Esophagus muscularis mucosa (tissue), 4 donors: ENCODE measurements around the gene SLC26A9. TPM values are rescaled to one million over a fixed set of nuclear protein-coding genes. Genes with fewer than 3 reads are reported as not detected.

Source experiments
- DNase-seq: peaks from one replicate; pipeline ENCODE4 v3.0.0-alpha.2; 2017; ENCODE audit errors: extremely low spot score
- H3K27ac ChIP-seq, 4 donors: fragments of 200-600 bp; sonication (generic); replicated peaks in 1 of 4; 1 replicate in 3 of 4; 2 replicates in 1 of 4; pipeline ENCODE4 v1.5.1; 2016 to 2019; ENCODE audit warnings: mild to moderate bottlenecking in 1 of 4
- H3K27me3 ChIP-seq, 4 donors: fragments of 200-600 bp; sonication (generic); one replicate each; pipeline versions ENCODE4 v1.5.1 to v1.6.0; 2016 to 2019
- H3K36me3 ChIP-seq, 4 donors: fragments of 200-600 bp; sonication (generic); one replicate each; pipeline ENCODE4 v1.5.1; 2016 to 2019
- H3K4me1 ChIP-seq, 4 donors: fragments of 200-600 bp; sonication (generic); one replicate each; pipeline ENCODE4 v1.5.1; 2016 to 2019
- H3K4me3 ChIP-seq, 4 donors: fragments of 200-600 bp; sonication (generic); 1 replicate in 2 of 4; 2 replicates in 2 of 4; pipeline ENCODE4 v1.5.1; 2016 to 2019; ENCODE audit warnings: mild to moderate bottlenecking in 4 of 4, moderate library complexity in 1 of 4
- H3K9me3 ChIP-seq, 4 donors: fragments of 200-600 bp; sonication (generic); 1 replicate in 3 of 4; 2 replicates in 1 of 4; pipeline ENCODE4 v1.5.1; 2016 to 2019
- EP300 ChIP-seq: sonication (generic); formaldehyde crosslinking; IDR thresholded peaks from one replicate; pipeline ENCODE4 v1.6.1; 2017; ENCODE audit warnings: antibody characterized with exemption
- POLR2A ChIP-seq: fragments of 450-650 bp; IDR thresholded peaks from one replicate; pipeline ENCODE4 v1.6.1; 2017; ENCODE audit warnings: antibody characterized with exemption, moderate library complexity, mild to moderate bottlenecking, low read depth
- POLR2AphosphoS5 ChIP-seq, 2 donors: sonication (generic); formaldehyde crosslinking; IDR thresholded peaks; one replicate each; pipeline ENCODE4 v1.6.1; 2017; ENCODE audit warnings: antibody characterized with exemption in 2 of 2
- WGBS: methylation state at CpG from one replicate; pipeline ENCODE4 v1.1.5; 2018; 5-methylcytosine and 5-hydroxymethylcytosine counted together
- intact Hi-C: fragments of 100-400 bp; cut with DNase I; formaldehyde crosslinking; loops from one replicate; pipeline ENCODE4 v1.15.1; 2023
- total RNA-seq, 4 donors: library from RNA; depleted of rRNA; stranded (reverse); fragments of >200 nt; gene quantifications; one replicate each; pipeline versions ENCODE4 v1.1.0 to v1.2.1, GENCODE V29; 2016
- TF ChIP-seq, protein P1 (sequence below), 3 experiments: fragments of 200-600 bp in 2 of 3; fragments of 450-650 bp in 1 of 3; sonication (generic) in 2 of 3; IDR thresholded peaks; one replicate each; pipeline ENCODE4 v1.5.1; 2017 to 2019; ENCODE audit warnings: antibody characterized with exemption in 3 of 3, mild to moderate bottlenecking in 2 of 3, moderate library complexity in 1 of 3

Gene SLC26A9
- total RNA-seq, 4 donors from 2014 or later, result under 0.01 TPM; not detected in 3

GRCh38 chr1:205978676-205979075, 35.4 kb upstream of the SLC26A9 start:
- peaks cover 0 to 2% (median 0%) of the 10 kb centered on the region in 4 donors for H3K36me3 ChIP-seq
- no peak for DNase-seq
- no peak overlapping the region for H3K4me3 ChIP-seq
- peaks cover 0 to 5% (median 0%) of the 10 kb centered on the region in 4 donors for H3K27me3 ChIP-seq
- no peak overlapping the region for H3K27ac ChIP-seq
- intact Hi-C loops, result loop anchor here (5.0 kb wide), 1 partner anchor 386 kb away; no protein-coding TSS in a partner anchor
- 81% methylated on average over 7 of the region's 7 CpGs for WGBS
- TF ChIP-seq POLR2A (no peak), EP300 (no peak), POLR2AphosphoS5 (IDR thresholded peaks at IDR 0.05) (no peak)
- TF ChIP-seq, protein P1, sequence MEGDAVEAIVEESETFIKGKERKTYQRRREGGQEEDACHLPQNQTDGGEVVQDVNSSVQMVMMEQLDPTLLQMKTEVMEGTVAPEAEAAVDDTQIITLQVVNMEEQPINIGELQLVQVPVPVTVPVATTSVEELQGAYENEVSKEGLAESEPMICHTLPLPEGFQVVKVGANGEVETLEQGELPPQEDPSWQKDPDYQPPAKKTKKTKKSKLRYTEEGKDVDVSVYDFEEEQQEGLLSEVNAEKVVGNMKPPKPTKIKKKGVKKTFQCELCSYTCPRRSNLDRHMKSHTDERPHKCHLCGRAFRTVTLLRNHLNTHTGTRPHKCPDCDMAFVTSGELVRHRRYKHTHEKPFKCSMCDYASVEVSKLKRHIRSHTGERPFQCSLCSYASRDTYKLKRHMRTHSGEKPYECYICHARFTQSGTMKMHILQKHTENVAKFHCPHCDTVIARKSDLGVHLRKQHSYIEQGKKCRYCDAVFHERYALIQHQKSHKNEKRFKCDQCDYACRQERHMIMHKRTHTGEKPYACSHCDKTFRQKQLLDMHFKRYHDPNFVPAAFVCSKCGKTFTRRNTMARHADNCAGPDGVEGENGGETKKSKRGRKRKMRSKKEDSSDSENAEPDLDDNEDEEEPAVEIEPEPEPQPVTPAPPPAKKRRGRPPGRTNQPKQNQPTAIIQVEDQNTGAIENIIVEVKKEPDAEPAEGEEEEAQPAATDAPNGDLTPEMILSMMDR (IDR thresholded peaks at IDR 0.05), result no peak
- no peaks in the 10 kb centered on the region for H3K9me3 ChIP-seq
- H3K4me1 ChIP-seq, result peaks cover 0 to 19% (median 3%) of the 10 kb centered on the region in 4 donors

GRCh38 chr1:205977402-205978014, 34.3 kb upstream of the SLC26A9 start:
- intact Hi-C loops, result loop anchor here (1.0 to 5.0 kb wide), 4 partner anchors 59 to 385 kb away; no protein-coding TSS in a partner anchor
- no peak overlapping the region for H3K27ac ChIP-seq
- no peaks in the 10 kb centered on the region for H3K9me3 ChIP-seq
- H3K36me3 ChIP-seq, result no peaks in the 10 kb centered on the region
- TF ChIP-seq POLR2AphosphoS5 (IDR thresholded peaks at IDR 0.05), result peak in 1 of 2 donors; percentile 32
- TF ChIP-seq EP300, result no peak
- TF ChIP-seq, protein P1 (IDR thresholded peaks at IDR 0.05), result peak; percentile 90 to 96 (median 96)
- TF ChIP-seq POLR2A, result no peak
- 94% methylated on average over 2 of the region's 2 CpGs for WGBS
- H3K27me3 ChIP-seq, result peaks cover 0 to 5% (median 0%) of the 10 kb centered on the region in 4 donors
- DNase-seq, result no peak
- H3K4me3 ChIP-seq, result no peak overlapping the region
- peaks cover 0 to 19% (median 3%) of the 10 kb centered on the region in 4 donors for H3K4me1 ChIP-seq

- Histone ChIP-seq H3K4me1 (peaks cover 0 to 19% (median 3%) of the 10 kb centered on the region in 4 donors), H3K9me3 (no peaks in the 10 kb centered on the region), H3K27me3 (peaks cover 0 to 5% (median 0%) of the 10 kb centered on the region in 4 donors), H3K27ac (no peak overlapping the region), H3K4me3 (no peak overlapping the region), H3K36me3 (no peaks in the 10 kb centered on the region)
- no peak for DNase-seq
- intact Hi-C loops, result loop anchor here (1.0 to 5.0 kb wide), 4 partner anchors 58 to 385 kb away; no protein-coding TSS in a partner anchor
- WGBS, result 69% methylated on average over 7 of the region's 8 CpGs
- TF ChIP-seq, protein P1 (IDR thresholded peaks at IDR 0.05), result no peak
- TF ChIP-seq POLR2A (no peak), EP300 (no peak), POLR2AphosphoS5 (IDR thresholded peaks at IDR 0.05) (no peak)
Observed at GRCh38 chr1:205976708-205977401, 33.6 kb upstream of the SLC26A9 start.

- 90% methylated on average over 3 of the region's 4 CpGs for WGBS
- no peak overlapping the region for H3K27ac ChIP-seq
- no peaks in the 10 kb centered on the region for H3K36me3 ChIP-seq
- H3K27me3 ChIP-seq, result peaks cover 0 to 5% (median 0%) of the 10 kb centered on the region in 4 donors
- H3K9me3 ChIP-seq, result no peaks in the 10 kb centered on the region
- no peak for DNase-seq
- H3K4me3 ChIP-seq, result no peak overlapping the region
- H3K4me1 ChIP-seq, result peaks cover 0 to 19% (median 3%) of the 10 kb centered on the region in 4 donors
- TF ChIP-seq POLR2A (no peak), POLR2AphosphoS5 (IDR thresholded peaks at IDR 0.05) (no peak), EP300 (no peak)
- TF ChIP-seq, protein P1 (IDR thresholded peaks at IDR 0.05), result no peak
- intact Hi-C loops, result loop anchor here (2.0 to 5.0 kb wide), 3 partner anchors 57 to 384 kb away; no protein-coding TSS in a partner anchor
Observed at GRCh38 chr1:205976036-205976435, 32.8 kb upstream of the SLC26A9 start.
